Stimulated activated naive B cell treated with anti-CD40 and anti-IgM and Interleukin-4, amounts not matched to agents 10 μg/mL and 1 μg/mL and 100 μg/mL, for 72 hours (primary cell): ENCODE measurements around the gene HSFX4.
A peak's percentile ranks its signal among the peaks of the same experiment; 100 is the strongest.
"Not testable (repeated sequence)": the region's sequence is repeated elsewhere in the genome, so short reads cannot be mapped to it uniquely, and the experiment has no call there.

Experiments
- ATAC-seq, 2 donors: fragments of 150-1000 bp; cut with Tn5 transposase; replicated peaks; 2 replicates each; pipeline ENCODE4 v1.10.0; 2021; ENCODE audit warnings: moderate library complexity in 1 of 2
- DNase-seq: peaks from one replicate; pipeline ENCODE4 v3.0.0; 2021
- H3K27ac Mint-ChIP-seq: one replicate; pipeline ENCODE4 v1.8.0; 2022; ENCODE audit warnings: mild to moderate bottlenecking, mixed read lengths
- H3K27me3 Mint-ChIP-seq, 2 donors: one replicate each; pipeline ENCODE4 v1.8.0; 2022; ENCODE audit warnings: mixed read lengths in 2 of 2
- H3K36me3 Mint-ChIP-seq, 2 donors: one replicate each; pipeline ENCODE4 v1.8.0; 2022; ENCODE audit warnings: mixed read lengths in 2 of 2, mild to moderate bottlenecking in 1 of 2
- H3K4me1 Mint-ChIP-seq, 2 donors: one replicate each; pipeline ENCODE4 v1.8.0; 2022; ENCODE audit warnings: mixed read lengths in 2 of 2, mild to moderate bottlenecking in 1 of 2
- H3K4me3 Mint-ChIP-seq, 2 donors: one replicate each; pipeline ENCODE4 v1.8.0; 2022; ENCODE audit warnings: mild to moderate bottlenecking in 2 of 2, mixed read lengths in 2 of 2, moderate library complexity in 1 of 2
- H3K9me3 Mint-ChIP-seq, 2 donors: one replicate each; pipeline ENCODE4 v1.8.0; 2022; ENCODE audit warnings: mixed read lengths in 2 of 2, mild to moderate bottlenecking in 1 of 2

Gene HSFX4

GRCh38 chrX:149927964-149928258, 1.5 kb upstream of the HSFX4 start:
- peak; percentile 79 for ATAC-seq
- H3K9me3 Mint-ChIP-seq, H3K36me3 Mint-ChIP-seq, DNase-seq, H3K4me1 Mint-ChIP-seq, H3K27me3 Mint-ChIP-seq, H3K27ac Mint-ChIP-seq, H3K4me3 Mint-ChIP-seq: not testable (repeated sequence)

- not testable (repeated sequence) for H3K27me3 Mint-ChIP-seq, H3K4me3 Mint-ChIP-seq, H3K27ac Mint-ChIP-seq, ATAC-seq, DNase-seq, H3K36me3 Mint-ChIP-seq, H3K4me1 Mint-ChIP-seq, H3K9me3 Mint-ChIP-seq
Measured at GRCh38 chrX:149928635-149929034, 738 bp upstream of the HSFX4 start.

GRCh38 chrX:149931355-149931754, 2.0 kb downstream of the HSFX4 start:
- H3K27me3 Mint-ChIP-seq, H3K4me3 Mint-ChIP-seq, H3K4me1 Mint-ChIP-seq, H3K9me3 Mint-ChIP-seq, DNase-seq, ATAC-seq, H3K36me3 Mint-ChIP-seq, H3K27ac Mint-ChIP-seq: not testable (repeated sequence)

GRCh38 chrX:149932150-149932549, 2.8 kb downstream of the HSFX4 start:
- not testable (repeated sequence) for H3K27me3 Mint-ChIP-seq, H3K4me1 Mint-ChIP-seq, H3K27ac Mint-ChIP-seq, ATAC-seq, H3K9me3 Mint-ChIP-seq, DNase-seq, H3K36me3 Mint-ChIP-seq, H3K4me3 Mint-ChIP-seq

GRCh38 chrX:149932970-149933369, 3.6 kb downstream of the HSFX4 start:
- not testable (repeated sequence) for H3K9me3 Mint-ChIP-seq, H3K4me3 Mint-ChIP-seq, DNase-seq, H3K27me3 Mint-ChIP-seq, H3K36me3 Mint-ChIP-seq, H3K27ac Mint-ChIP-seq, H3K4me1 Mint-ChIP-seq
- peak; percentile 49 to 55 for ATAC-seq

GRCh38 chrX:149933547-149933946, 4.2 kb downstream of the HSFX4 start:
- H3K4me1 Mint-ChIP-seq, DNase-seq, H3K36me3 Mint-ChIP-seq, H3K27me3 Mint-ChIP-seq, H3K4me3 Mint-ChIP-seq, H3K9me3 Mint-ChIP-seq, ATAC-seq, H3K27ac Mint-ChIP-seq: not testable (repeated sequence)

- H3K9me3 Mint-ChIP-seq, DNase-seq, H3K36me3 Mint-ChIP-seq, H3K4me1 Mint-ChIP-seq, ATAC-seq, H3K27me3 Mint-ChIP-seq: not testable (repeated sequence)
- Mint-ChIP-seq H3K27ac (peak overlapping the region; percentile 98), H3K4me3 (peak overlapping the region; percentile 81 to 84)
Measured at GRCh38 chrX:149937328-149937727, 8.0 kb downstream of the HSFX4 start.

- Mint-ChIP-seq H3K4me1 (peaks cover 2 to 8% of the 10 kb centered on the region in 2 donors), H3K27me3 (no peaks in the 10 kb centered on the region), H3K9me3 (no peaks in the 10 kb centered on the region), H3K4me3 (peak overlapping the region; percentile 81 to 84), H3K36me3 (peaks cover 7% of the 10 kb centered on the region in 2 donors), H3K27ac (peak overlapping the region; percentile 98)
- ATAC-seq = no peak
- no peak for DNase-seq
Measured at GRCh38 chrX:149937871-149938426, 8.6 kb downstream of the HSFX4 start.

GRCh38 chrX:149938427-149938880, 9.1 kb downstream of the HSFX4 start, which contains the start of gene EOLA2:
Gene EOLA2 (minus strand): TSS chrX:149938491. CDS start chrX:149933874, 4,617 bp downstream.
- Mint-ChIP-seq H3K4me3 (peak within 1 kb of the TSS; percentile 84 to 91), H3K9me3 (no peaks in the 10 kb centered on the region), H3K36me3 (peaks cover 7 to 12% of the 10 kb centered on the region in 2 donors), H3K4me1 (peaks cover 7 to 14% of the 10 kb centered on the region in 2 donors), H3K27me3 (no peaks in the 10 kb centered on the region), H3K27ac (peak within 1 kb of the TSS; percentile 98)
- peak; percentile 93 for DNase-seq
- peak; percentile 76 to 77 for ATAC-seq

- Mint-ChIP-seq H3K27me3 (no peaks in the 10 kb centered on the region), H3K9me3 (no peaks in the 10 kb centered on the region), H3K4me3 (peak overlapping the region; percentile 75 to 91), H3K36me3 (peaks cover 7 to 12% of the 10 kb centered on the region in 2 donors), H3K4me1 (peaks cover 8 to 14% of the 10 kb centered on the region in 2 donors), H3K27ac (peak overlapping the region; percentile 98)
- ATAC-seq (peak in 1 of 2 donors; percentile 17), DNase-seq (peak; percentile 82)
Measured at GRCh38 chrX:149938881-149939654, 9.7 kb downstream of the HSFX4 start.

GRCh38 chrX:149939655-149939904, 10.2 kb downstream of the HSFX4 start:
- DNase-seq = no peak
- Mint-ChIP-seq H3K27ac (peak overlapping the region; percentile 92), H3K4me1 (peaks cover 8 to 11% of the 10 kb centered on the region in 2 donors), H3K36me3 (peaks cover 6 to 11% of the 10 kb centered on the region in 2 donors), H3K27me3 (no peaks in the 10 kb centered on the region), H3K9me3 (no peaks in the 10 kb centered on the region), H3K4me3 (peak overlapping the region; percentile 88 to 91)
- peak; percentile 32 to 40 for ATAC-seq

- peaks cover 7 to 10% of the 10 kb centered on the region in 2 donors for H3K4me1 Mint-ChIP-seq
- H3K4me3 Mint-ChIP-seq = peak overlapping the region; percentile 88 to 91
- peak overlapping the region; percentile 92 for H3K27ac Mint-ChIP-seq
- no peaks in the 10 kb centered on the region for H3K9me3 Mint-ChIP-seq
- DNase-seq (peak; percentile 88), ATAC-seq (peak; percentile 57 to 60)
- no peaks in the 10 kb centered on the region for H3K27me3 Mint-ChIP-seq
- peaks cover 5 to 14% of the 10 kb centered on the region in 2 donors for H3K36me3 Mint-ChIP-seq
Measured at GRCh38 chrX:149939905-149940673, 10.7 kb downstream of the HSFX4 start.

GRCh38 chrX:149940674-149941024, 11.3 kb downstream of the HSFX4 start:
- Mint-ChIP-seq H3K4me3 (peak overlapping the region; percentile 88 to 91), H3K36me3 (peaks cover 3 to 16% of the 10 kb centered on the region in 2 donors), H3K27ac (peak overlapping the region; percentile 92)
- not testable (repeated sequence) for H3K4me1 Mint-ChIP-seq, ATAC-seq, H3K9me3 Mint-ChIP-seq, DNase-seq, H3K27me3 Mint-ChIP-seq

- not testable (repeated sequence) for ATAC-seq, H3K27me3 Mint-ChIP-seq, DNase-seq, H3K9me3 Mint-ChIP-seq, H3K4me3 Mint-ChIP-seq, H3K4me1 Mint-ChIP-seq
- peak overlapping the region; percentile 17 for H3K27ac Mint-ChIP-seq
- peaks cover 11 to 15% of the 10 kb centered on the region in 2 donors for H3K36me3 Mint-ChIP-seq
Measured at GRCh38 chrX:149945087-149945670, 15.8 kb downstream of the HSFX4 start.
